K562 (cell line): ENCODE data around the gene TMED10. TPM values are rescaled to one million over a fixed set of nuclear protein-coding genes. Genes with fewer than 3 reads are reported as not detected.

Source experiments
- ARNT ChIP-seq, 2 experiments: fragments of 450-650 bp; IDR thresholded peaks; 2 replicates each; pipeline ENCODE4 v1.6.1; 2016; ENCODE audit warnings: mild to moderate bottlenecking in 1 of 2
- BDP1 ChIP-seq: IDR thresholded peaks from 3 replicates; pipeline ENCODE4 v1.6.1; 2011; ENCODE audit not compliant: insufficient read length, insufficient read depth
- CEBPB ChIP-seq: fragments of 450-650 bp; IDR thresholded peaks from 2 replicates; pipeline ENCODE4 v1.6.1; 2016; ENCODE audit warnings: missing genetic modification characterization, missing compliant biosample characterization
- CXXC5 ChIP-seq: fragments of 250-450 bp; sonication (Bioruptor Pico); IDR thresholded peaks from 2 replicates; pipeline ENCODE4 v1.8.0; 2022; ENCODE audit warnings: inconsistent platforms, mild to moderate bottlenecking, moderate library complexity
- KAT8 ChIP-seq: fragments of 450-650 bp; IDR thresholded peaks from 2 replicates; pipeline ENCODE4 v1.6.1; 2016; ENCODE audit warnings: low read depth, mild to moderate bottlenecking
- NR2F6 ChIP-seq: fragments of 450-650 bp; formaldehyde crosslinking; IDR thresholded peaks from 2 replicates; pipeline ENCODE4 v1.4.0; 2020; ENCODE audit warnings: mild to moderate bottlenecking
- STAG1 ChIP-seq: sonication (generic); formaldehyde crosslinking; IDR thresholded peaks from 2 replicates; pipeline ENCODE4 v1.5.0; 2020; ENCODE audit warnings: missing genetic modification reagents, borderline replicate concordance
- TCF3 ChIP-seq: sonication (generic); formaldehyde crosslinking; IDR thresholded peaks from 2 replicates; pipeline ENCODE4 v1.4.0; 2020; ENCODE audit warnings: mild to moderate bottlenecking, missing genetic modification reagents
- TRIM24 ChIP-seq, 2 experiments: fragments of 450-650 bp; IDR thresholded peaks; 2 replicates each; pipeline ENCODE4 v1.6.1; 2016
- ZBTB12 ChIP-seq: fragments of 250-450 bp; sonication (Bioruptor Pico); IDR thresholded peaks from 2 replicates; pipeline ENCODE4 v1.4.0; 2020
- ZNF184 ChIP-seq: sonication (generic); formaldehyde crosslinking; IDR thresholded peaks from 2 replicates; pipeline ENCODE4 v1.5.0; 2020; ENCODE audit warnings: missing genetic modification reagents
- ZNF41 ChIP-seq: fragments of 250-450 bp; sonication (Bioruptor Pico); conservative IDR thresholded peaks from 2 replicates; pipeline ENCODE4 v1.4.0; 2020; ENCODE audit warnings: mild to moderate bottlenecking
- polyA plus RNA-seq, 8 experiments: library from polyadenylated mRNA; depleted of rRNA in 4 of 8; stranded (reverse) in 5 of 8; unstranded in 3 of 8; fragments of >200 nt; fragmentation: Nextera tagmentation in 2 of 8; fragmentation: Illumina TruSeq in 1 of 8; extraction: Ambion mirVana in 2 of 8; extraction: Trizol in 1 of 8; gene quantifications; 2 replicates each; pipeline versions ENCODE4 v1.2.1 to v1.2.3, GENCODE V29; 2011 to 2014; ENCODE audit warnings: inconsistent platforms in 1 of 8, missing spikeins in 1 of 8
- total RNA-seq, 7 experiments: library from RNA; depleted of rRNA in 6 of 7; stranded (reverse); fragments of >200 nt in 6 of 7; fragmentation: Illumina TruSeq in 2 of 7; extraction: Trizol in 2 of 7; gene quantifications; 2 replicates each; pipeline versions ENCODE4 v1.2.1 to v1.2.3, GENCODE V29; 2011 to 2021; ENCODE audit warnings: low replicate concordance in 1 of 7
- TF ChIP-seq, protein P1 (sequence below): fragments of 200-600 bp; sonication (generic); IDR thresholded peaks from one replicate; pipeline ENCODE4 v1.6.1; 2012; ENCODE audit warnings: mild to moderate bottlenecking, low read depth, low read length, inconsistent platforms
- TF ChIP-seq, protein P2 (sequence below): fragments of 450-650 bp; IDR thresholded peaks from 2 replicates; pipeline ENCODE4 v1.6.1; 2016

The TMED10 gene
- total and polyA plus RNA-seq, 9 of the 15 experiments (the other 6 are each of a cell fraction or from before 2014, with no cell fraction given), result 62.2 to 233 (median 124) TPM

DNA sequence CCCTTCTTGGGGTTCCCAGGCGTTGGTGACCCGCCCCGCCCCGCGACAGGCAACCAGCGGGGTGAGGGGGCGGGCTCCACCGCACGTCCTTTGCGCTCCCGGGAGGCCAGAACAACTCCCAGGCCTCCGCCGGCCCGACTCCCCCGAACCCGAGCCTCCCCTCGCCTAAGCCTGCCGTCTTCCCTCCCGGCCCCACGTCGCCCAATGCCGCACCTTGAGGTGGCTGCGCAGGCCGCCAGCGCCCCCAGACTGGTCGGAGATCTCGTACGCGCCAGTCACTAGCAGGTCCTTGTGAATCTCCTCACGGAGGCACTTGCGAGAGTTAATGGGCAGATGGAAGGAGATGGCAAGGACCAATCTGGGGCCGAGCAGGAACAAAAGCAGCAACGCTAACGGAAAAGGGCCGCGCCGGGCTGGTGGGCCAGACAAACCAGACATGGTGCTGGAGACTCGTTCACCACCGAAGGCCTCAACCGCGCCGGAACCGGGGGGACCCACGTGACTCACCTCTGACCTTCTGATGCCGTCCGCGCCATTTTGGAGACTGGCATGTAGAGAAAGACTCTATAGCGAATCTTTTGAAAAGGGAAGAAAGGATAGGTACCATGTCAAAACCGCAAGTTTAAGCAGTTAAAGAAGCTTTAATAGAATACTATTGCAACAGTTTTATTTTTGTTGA lies at the start of gene TMED10 (continued):
- TF ChIP-seq, protein P1, sequence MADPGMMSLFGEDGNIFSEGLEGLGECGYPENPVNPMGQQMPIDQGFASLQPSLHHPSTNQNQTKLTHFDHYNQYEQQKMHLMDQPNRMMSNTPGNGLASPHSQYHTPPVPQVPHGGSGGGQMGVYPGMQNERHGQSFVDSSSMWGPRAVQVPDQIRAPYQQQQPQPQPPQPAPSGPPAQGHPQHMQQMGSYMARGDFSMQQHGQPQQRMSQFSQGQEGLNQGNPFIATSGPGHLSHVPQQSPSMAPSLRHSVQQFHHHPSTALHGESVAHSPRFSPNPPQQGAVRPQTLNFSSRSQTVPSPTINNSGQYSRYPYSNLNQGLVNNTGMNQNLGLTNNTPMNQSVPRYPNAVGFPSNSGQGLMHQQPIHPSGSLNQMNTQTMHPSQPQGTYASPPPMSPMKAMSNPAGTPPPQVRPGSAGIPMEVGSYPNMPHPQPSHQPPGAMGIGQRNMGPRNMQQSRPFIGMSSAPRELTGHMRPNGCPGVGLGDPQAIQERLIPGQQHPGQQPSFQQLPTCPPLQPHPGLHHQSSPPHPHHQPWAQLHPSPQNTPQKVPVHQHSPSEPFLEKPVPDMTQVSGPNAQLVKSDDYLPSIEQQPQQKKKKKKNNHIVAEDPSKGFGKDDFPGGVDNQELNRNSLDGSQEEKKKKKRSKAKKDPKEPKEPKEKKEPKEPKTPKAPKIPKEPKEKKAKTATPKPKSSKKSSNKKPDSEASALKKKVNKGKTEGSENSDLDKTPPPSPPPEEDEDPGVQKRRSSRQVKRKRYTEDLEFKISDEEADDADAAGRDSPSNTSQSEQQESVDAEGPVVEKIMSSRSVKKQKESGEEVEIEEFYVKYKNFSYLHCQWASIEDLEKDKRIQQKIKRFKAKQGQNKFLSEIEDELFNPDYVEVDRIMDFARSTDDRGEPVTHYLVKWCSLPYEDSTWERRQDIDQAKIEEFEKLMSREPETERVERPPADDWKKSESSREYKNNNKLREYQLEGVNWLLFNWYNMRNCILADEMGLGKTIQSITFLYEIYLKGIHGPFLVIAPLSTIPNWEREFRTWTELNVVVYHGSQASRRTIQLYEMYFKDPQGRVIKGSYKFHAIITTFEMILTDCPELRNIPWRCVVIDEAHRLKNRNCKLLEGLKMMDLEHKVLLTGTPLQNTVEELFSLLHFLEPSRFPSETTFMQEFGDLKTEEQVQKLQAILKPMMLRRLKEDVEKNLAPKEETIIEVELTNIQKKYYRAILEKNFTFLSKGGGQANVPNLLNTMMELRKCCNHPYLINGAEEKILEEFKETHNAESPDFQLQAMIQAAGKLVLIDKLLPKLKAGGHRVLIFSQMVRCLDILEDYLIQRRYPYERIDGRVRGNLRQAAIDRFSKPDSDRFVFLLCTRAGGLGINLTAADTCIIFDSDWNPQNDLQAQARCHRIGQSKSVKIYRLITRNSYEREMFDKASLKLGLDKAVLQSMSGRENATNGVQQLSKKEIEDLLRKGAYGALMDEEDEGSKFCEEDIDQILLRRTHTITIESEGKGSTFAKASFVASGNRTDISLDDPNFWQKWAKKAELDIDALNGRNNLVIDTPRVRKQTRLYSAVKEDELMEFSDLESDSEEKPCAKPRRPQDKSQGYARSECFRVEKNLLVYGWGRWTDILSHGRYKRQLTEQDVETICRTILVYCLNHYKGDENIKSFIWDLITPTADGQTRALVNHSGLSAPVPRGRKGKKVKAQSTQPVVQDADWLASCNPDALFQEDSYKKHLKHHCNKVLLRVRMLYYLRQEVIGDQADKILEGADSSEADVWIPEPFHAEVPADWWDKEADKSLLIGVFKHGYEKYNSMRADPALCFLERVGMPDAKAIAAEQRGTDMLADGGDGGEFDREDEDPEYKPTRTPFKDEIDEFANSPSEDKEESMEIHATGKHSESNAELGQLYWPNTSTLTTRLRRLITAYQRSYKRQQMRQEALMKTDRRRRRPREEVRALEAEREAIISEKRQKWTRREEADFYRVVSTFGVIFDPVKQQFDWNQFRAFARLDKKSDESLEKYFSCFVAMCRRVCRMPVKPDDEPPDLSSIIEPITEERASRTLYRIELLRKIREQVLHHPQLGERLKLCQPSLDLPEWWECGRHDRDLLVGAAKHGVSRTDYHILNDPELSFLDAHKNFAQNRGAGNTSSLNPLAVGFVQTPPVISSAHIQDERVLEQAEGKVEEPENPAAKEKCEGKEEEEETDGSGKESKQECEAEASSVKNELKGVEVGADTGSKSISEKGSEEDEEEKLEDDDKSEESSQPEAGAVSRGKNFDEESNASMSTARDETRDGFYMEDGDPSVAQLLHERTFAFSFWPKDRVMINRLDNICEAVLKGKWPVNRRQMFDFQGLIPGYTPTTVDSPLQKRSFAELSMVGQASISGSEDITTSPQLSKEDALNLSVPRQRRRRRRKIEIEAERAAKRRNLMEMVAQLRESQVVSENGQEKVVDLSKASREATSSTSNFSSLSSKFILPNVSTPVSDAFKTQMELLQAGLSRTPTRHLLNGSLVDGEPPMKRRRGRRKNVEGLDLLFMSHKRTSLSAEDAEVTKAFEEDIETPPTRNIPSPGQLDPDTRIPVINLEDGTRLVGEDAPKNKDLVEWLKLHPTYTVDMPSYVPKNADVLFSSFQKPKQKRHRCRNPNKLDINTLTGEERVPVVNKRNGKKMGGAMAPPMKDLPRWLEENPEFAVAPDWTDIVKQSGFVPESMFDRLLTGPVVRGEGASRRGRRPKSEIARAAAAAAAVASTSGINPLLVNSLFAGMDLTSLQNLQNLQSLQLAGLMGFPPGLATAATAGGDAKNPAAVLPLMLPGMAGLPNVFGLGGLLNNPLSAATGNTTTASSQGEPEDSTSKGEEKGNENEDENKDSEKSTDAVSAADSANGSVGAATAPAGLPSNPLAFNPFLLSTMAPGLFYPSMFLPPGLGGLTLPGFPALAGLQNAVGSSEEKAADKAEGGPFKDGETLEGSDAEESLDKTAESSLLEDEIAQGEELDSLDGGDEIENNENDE, result no peak
- no peak for TF ChIP-seq BDP1
- TF ChIP-seq ZBTB12 (CRISPR knock-in tag), result no peak
- TF ChIP-seq CEBPB (tag), result no peak
- no peak for TF ChIP-seq ZNF41 (CRISPR knock-in tag)
- no peak for TF ChIP-seq TRIM24 (IDR thresholded peaks at IDR 0.05)
- TF ChIP-seq ARNT (IDR thresholded peaks at IDR 0.05), result peak in 1 of 2 experiments; percentile 80; a peak in 1 of 4 replicates
- no peak for TF ChIP-seq ZNF184 (CRISPR knock-in tag)
- peak; percentile 65 for TF ChIP-seq CXXC5 (CRISPR knock-in tag)
- no peak for TF ChIP-seq NR2F6 (CRISPR knock-in tag)
- no peak for TF ChIP-seq STAG1 (CRISPR knock-in tag)
- no peak for TF ChIP-seq TCF3
- no peak for TF ChIP-seq KAT8
- TF ChIP-seq, protein P2, sequence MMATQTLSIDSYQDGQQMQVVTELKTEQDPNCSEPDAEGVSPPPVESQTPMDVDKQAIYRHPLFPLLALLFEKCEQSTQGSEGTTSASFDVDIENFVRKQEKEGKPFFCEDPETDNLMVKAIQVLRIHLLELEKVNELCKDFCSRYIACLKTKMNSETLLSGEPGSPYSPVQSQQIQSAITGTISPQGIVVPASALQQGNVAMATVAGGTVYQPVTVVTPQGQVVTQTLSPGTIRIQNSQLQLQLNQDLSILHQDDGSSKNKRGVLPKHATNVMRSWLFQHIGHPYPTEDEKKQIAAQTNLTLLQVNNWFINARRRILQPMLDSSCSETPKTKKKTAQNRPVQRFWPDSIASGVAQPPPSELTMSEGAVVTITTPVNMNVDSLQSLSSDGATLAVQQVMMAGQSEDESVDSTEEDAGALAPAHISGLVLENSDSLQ, result 0 out of 2 replicates have a peak, but pooled peaks have one; percentile 0
